GM18499 (cell line): ENCODE results near the gene EPG5.
A peak's percentile ranks its signal among the peaks of the same experiment; 100 is the strongest.

ENCODE experiments used
- ATAC-seq: cut with Tn5 transposase; IDR thresholded peaks from one replicate; pipeline ENCODE4 v1.9.1; 2021; ENCODE audit warnings: moderate number of reproducible peaks; ENCODE audit not compliant: insufficient read depth, unreplicated experiment

EPG5 gene

GRCh38 chr18:45930963-45931362 is 36.2 kb downstream of the EPG5 start:
- ATAC-seq, result no peak

DNA sequence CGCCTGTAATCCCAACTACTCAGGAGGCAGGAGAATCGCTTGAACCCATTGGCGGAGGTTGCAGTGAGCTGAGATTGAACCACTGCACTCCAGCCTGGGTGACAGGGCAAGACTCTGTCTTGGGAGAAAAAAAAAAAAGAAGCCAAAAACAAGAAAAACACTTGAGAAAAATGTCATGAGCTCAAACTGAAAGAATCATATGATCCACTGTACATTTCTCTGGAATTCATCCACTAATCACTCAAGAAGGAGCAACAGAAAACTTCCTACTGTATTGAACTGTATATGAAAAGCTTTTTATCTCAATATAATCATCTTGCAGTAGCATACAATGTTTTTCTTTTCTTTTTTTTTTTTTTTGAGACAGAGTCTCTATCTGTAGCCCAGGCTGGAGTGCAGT is 40.4 kb downstream of the EPG5 start:
- no peak for ATAC-seq

DNA sequence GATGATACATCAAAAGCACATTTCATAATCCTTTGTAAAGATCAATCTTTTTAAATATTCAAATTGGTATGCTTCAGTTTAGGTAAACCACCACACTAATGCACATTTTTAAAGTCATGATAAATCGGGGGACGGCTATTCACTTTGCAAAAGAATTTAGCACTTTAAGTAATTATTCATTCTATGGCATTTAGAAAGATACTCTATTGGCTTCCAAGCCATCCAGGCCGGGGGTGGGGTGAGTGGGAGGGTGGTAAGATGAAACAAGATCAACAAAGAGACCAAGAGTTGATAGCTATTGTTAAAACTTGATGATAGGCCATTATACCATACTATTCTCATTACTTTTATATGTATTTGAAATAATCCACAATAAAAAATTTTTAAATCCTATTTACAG is 41.0 kb downstream of the EPG5 start:
- ATAC-seq, result no peak

- no peak for ATAC-seq
Observed at GRCh38 chr18:45923138-45923537, 44.0 kb downstream of the EPG5 start.

- ATAC-seq, result no peak
Observed at GRCh38 chr18:45920367-45920766, 46.8 kb downstream of the EPG5 start.

DNA sequence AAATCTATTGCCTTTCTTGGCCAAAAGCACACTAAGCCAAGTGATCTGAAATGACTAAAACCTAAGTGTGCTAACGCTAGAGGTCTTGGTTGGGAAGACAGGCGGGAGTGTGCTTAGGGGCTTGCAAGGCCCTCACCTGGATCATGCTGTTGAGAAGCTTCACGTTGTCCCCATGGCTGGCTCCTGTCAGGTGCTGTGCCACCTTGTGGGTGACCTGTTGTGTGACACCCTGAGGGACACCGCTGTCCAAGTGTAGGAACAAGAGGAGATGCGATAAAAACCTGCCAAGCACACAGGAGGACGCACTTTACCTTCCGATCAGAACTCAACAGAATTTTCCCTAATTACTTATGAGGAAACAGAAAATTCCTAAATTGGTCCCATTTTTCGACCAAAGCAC is 50.8 kb downstream of the EPG5 start:
- no peak for ATAC-seq

- no peak for ATAC-seq
Observed at GRCh38 chr18:45913276-45913675, 53.9 kb downstream of the EPG5 start.

- peak; percentile 60 for ATAC-seq
Observed at GRCh38 chr18:45910405-45911023, 56.6 kb downstream of the EPG5 start.

DNA sequence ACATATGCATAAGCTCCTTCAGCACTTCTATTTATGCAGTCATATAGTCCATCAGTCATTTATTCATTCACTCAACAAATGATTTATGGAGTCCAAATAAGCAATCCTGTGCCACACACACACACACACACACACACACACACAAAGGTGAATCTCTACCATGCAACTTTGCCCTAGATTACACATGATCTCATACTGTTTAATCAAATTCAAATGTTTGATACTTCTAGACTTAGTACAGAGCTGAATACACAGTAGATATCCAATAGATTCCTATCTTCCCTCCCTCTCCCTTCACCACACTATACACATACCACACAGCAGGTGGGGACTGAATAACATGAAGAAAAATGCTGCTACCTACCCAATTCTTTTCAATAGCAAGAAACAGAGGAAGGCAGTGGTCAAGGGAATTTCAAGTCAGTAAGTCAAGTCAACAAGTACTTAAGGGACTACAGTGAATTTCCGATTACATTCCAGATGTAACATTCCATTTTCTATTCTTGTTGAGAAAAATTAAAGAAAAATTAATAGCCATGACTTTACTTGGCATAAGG is 65.4 kb downstream of the EPG5 start:
- ATAC-seq, result no peak

GRCh38 chr18:45900623-45901022 is 66.5 kb downstream of the EPG5 start:
- ATAC-seq, result no peak

DNA sequence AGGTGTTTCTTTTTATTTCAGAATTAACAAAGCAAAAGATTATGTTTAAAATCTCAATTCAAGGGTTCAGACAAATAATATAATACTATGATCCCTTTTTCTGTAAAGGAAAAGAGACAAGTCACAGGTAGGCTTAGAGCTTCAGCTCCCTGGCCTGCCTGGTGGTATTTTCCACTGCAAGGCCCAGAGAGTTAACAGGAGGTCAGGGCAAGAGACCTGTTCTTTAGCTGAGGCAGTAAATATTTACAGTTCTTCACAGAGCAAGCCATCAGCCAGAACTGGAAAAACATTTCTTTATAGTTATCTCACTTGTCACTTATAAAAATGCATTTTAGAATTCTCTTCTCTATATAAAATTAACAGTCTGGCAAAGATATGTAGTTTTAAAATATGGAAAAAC is 70.1 kb downstream of the EPG5 start:
- ATAC-seq, result no peak

GRCh38 chr18:45896452-45896851 is 70.7 kb downstream of the EPG5 start:
- ATAC-seq, result no peak

DNA sequence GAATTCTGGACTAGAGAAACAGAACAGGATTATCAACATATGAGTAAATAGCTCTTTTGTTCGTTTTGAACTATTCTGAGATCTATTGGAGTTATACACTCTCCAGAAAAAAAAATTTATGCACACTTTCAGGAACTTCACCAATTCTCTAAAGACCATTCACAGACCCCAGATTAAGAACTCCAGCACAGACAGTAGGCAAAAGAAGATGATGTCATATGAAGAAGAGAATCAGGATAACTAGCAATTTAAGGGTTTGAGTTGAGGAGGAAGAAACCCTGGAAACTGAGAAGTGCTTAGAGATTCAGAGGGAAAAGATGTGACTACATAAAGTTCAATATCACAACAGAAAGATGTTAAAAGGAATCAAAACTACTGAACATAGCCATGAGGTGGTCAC is 71.8 kb downstream of the EPG5 start:
- no peak for ATAC-seq

GRCh38 chr18:45894818-45895217 is 72.3 kb downstream of the EPG5 start:
- ATAC-seq, result no peak

GRCh38 chr18:45891806-45892205 is 75.3 kb downstream of the EPG5 start:
- ATAC-seq, result no peak

GRCh38 chr18:45890606-45891005 is 76.5 kb downstream of the EPG5 start:
- ATAC-seq, result no peak

DNA sequence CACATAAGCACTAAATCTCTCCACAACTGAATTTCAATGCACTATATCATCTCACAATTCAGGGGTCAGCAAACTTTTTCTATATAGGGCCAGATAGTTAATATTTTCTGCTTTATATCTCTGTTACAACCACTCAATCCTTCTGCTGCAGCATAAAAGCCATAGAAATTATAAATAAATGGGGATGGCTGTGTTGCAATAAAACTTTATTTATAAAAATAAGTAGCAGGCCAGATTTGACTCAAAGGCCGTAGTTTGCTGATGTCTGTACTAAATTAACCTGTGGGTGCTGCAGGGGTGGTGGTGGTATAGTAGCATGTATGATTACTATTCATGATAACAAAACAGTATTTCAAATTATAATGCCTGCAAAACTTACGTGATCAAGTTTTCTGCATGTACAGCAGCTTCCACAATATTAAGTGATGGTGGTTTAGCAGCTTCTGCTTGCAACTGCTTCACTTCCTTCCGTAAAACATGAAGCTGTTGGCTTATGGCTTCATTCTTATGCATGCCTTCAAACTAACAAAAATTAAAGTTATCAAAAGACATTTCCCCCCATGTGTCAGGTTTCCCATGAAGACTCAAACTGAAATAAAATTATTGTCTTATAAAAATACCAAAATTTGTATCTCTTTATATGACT is 77.6 kb downstream of the EPG5 start:
- ATAC-seq, result no peak

DNA sequence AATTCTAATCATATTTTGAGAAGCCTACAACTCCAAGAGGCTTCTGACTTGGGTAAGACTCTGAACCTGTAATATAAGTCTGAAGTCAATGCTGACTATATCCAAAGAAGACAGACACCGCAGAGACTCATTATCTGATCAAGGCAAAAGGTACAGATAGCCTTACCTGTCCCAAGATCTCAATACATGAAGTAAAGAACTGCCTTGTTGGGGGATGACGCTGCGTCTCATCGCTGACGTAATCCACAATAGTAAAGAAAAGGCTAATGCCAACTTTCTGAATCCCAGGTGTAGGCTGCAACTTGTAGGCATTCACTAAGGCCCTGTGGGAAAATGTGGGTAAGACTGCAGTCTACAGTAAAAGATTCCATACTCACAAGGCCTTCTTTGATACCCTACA is 79.5 kb downstream of the EPG5 start:
- ATAC-seq, result no peak

DNA sequence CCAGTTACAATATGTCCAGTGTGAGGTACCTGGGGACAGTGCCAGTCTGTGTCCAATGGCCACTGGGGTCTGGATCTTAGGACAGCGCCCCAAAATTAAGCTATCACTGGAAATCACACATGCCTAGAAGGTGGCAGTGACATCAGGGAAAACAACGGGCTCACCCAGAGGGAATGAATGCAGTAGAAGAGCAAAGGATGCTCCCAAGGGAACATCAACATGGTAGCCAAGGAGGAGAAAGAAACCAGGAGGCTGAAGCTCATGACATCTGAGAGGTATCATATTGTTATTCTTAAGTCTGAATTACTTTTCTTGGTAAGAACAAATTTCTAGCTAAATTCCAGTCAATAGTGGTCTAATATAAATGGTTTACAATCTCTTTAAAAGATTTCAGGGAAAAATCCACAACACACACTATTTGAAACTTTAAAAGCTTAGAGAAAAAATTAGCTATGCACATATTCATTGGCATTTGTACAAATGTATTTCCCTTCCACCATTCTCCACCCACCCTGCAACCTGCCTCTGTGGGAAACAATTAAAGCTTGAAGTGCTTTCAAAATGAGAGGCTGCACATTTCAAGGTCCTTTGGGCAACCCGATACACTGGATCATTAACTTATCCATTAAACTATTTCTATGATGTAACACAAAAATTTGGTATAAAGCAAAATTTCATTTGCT is 86.1 kb downstream of the EPG5 start:
- ATAC-seq, result no peak

- ATAC-seq, result peak; percentile 58
Observed at GRCh38 chr18:45879681-45880655, 87.2 kb downstream of the EPG5 start.
